HFFc6 (cell line): ENCODE data around the gene PBX1. TPM values are rescaled to one million over a fixed set of nuclear protein-coding genes. Genes with fewer than 3 reads are reported as not detected.

Source experiments
- DNase-seq: peaks from one replicate; pipeline ENCODE4 v3.0.0-alpha.2; 2018
- H3K27ac Mint-ChIP-seq: 2 replicates; pipeline ENCODE4 v1.8.0; 2020; ENCODE audit warnings: mild to moderate bottlenecking, mixed read lengths
- H3K27me3 Mint-ChIP-seq: 2 replicates; pipeline ENCODE4 v1.8.0; 2021; ENCODE audit warnings: mild to moderate bottlenecking, moderate library complexity, mixed read lengths; ENCODE audit not compliant: insufficient read depth
- H3K36me3 Mint-ChIP-seq: 2 replicates; pipeline ENCODE4 v1.8.0; 2021; ENCODE audit warnings: low read depth, mixed read lengths
- H3K4me1 Mint-ChIP-seq: 2 replicates; pipeline ENCODE4 v1.8.0; 2020; ENCODE audit warnings: low read depth, mixed read lengths
- H3K4me3 Mint-ChIP-seq: 2 replicates; pipeline ENCODE4 v1.8.0; 2020; ENCODE audit warnings: mild to moderate bottlenecking, moderate library complexity, mixed read lengths
- H3K9me3 Mint-ChIP-seq: 2 replicates; pipeline ENCODE4 v1.8.0; 2020; ENCODE audit warnings: mild to moderate bottlenecking, mixed read lengths
- CTCF ChIP-seq: fragments of 200-600 bp; sonication (generic); IDR thresholded peaks from 2 replicates; pipeline ENCODE4 v1.5.0; 2021; ENCODE audit warnings: antibody characterized with exemption, mild to moderate bottlenecking
- total RNA-seq, 6 experiments: library from RNA; stranded (reverse); fragmentation: NEBNext Ultra II Directional; extraction: Animal tissue kit (Norgen Biotek cat#: 25700); gene quantifications; 2 replicates in 1 of 6; 3 replicates in 5 of 6; pipeline ENCODE4 v1.2.3, GENCODE V29; 2021

PBX1 gene
- total RNA-seq, 6 experiments from 2014 or later, result 35.4 to 42.3 (median 39.1) TPM

DNA sequence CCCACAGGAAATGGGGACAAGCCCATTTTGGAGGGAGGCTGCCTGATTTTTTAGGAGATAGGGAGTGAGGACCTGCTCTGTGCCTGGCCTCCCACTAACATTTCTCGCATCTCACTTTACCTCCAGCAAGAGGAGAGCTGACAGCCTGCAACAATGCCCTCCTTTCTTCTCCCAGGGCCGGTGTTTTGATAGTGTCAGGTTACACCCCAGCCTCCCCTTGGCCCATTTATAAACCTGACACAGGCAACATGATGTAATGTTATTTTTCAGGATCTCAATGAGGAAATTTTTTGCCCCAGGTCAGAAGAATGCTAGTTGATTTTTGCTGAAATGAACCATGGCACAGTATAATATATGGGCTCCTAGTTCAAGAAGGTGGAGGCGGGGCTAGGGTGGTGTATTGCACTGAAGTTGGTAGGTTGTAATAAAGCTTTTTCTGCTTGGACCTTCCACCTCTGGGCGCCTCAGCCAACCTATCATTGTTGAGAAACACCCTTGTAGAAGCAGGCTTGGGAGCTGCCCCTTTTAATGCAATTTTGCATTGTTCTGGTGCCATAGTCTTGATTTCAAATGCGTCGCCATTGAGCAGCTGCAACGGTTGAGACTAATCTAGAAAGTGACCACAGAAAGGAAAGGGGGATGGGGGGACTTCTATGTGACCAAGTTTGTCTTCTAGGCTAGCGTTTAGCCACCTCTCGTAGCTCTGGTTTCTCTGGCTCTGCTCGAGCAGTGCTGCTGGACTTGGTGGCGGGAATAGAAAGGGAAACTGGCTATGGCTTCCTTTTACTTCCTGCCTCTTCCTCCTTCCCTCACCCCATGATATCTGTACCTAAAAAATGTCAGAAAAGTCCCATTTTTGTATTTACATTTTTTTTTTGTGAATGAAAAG, 53.0 kb downstream of the PBX1 start:
- no peak for TF ChIP-seq CTCF
- Mint-ChIP-seq H3K9me3 (no peaks in the 10 kb centered on the region), H3K36me3 (0 out of 2 replicates have a peak, but pooled peaks cover 4% of the 10 kb centered on the region), H3K27ac (peak overlapping the region; percentile 2; the same call in 1 of the 2 replicates), H3K27me3 (peaks cover 1% of the 10 kb centered on the region; the same call in 1 of the 2 replicates), H3K4me3 (no peak overlapping the region), H3K4me1 (peaks cover 49% of the 10 kb centered on the region)
- peak; percentile 37 for DNase-seq

- 0 out of 2 replicates have a peak, but pooled peaks cover 4% of the 10 kb centered on the region for H3K36me3 Mint-ChIP-seq
- H3K27me3 Mint-ChIP-seq, result peaks cover 1% of the 10 kb centered on the region; the same call in 1 of the 2 replicates
- H3K4me1 Mint-ChIP-seq, result peaks cover 47% of the 10 kb centered on the region
- H3K27ac Mint-ChIP-seq, result no peak overlapping the region; the same call in 1 of the 2 replicates
- H3K9me3 Mint-ChIP-seq, result no peaks in the 10 kb centered on the region
- H3K4me3 Mint-ChIP-seq, result 0 out of 2 replicates have a peak overlapping the region, but pooled peaks have one; percentile 2
- no peak for DNase-seq
- no peak for TF ChIP-seq CTCF
These were observed 54.2 kb downstream of the PBX1 start for GRCh38 chr1:164613176-164613575.

- no peaks in the 10 kb centered on the region for H3K9me3 Mint-ChIP-seq
- peaks cover 36% of the 10 kb centered on the region for H3K4me1 Mint-ChIP-seq
- DNase-seq, result no peak
- peaks cover 1% of the 10 kb centered on the region; the same call in 1 of the 2 replicates for H3K27me3 Mint-ChIP-seq
- no peak overlapping the region for H3K27ac Mint-ChIP-seq
- TF ChIP-seq CTCF, result no peak
- no peak overlapping the region for H3K4me3 Mint-ChIP-seq
- H3K36me3 Mint-ChIP-seq, result 0 out of 2 replicates have a peak, but pooled peaks cover 4% of the 10 kb centered on the region
These were observed 55.3 kb downstream of the PBX1 start for GRCh38 chr1:164614316-164614715.

- H3K36me3 Mint-ChIP-seq, result no peaks in the 10 kb centered on the region
- peaks cover 22% of the 10 kb centered on the region for H3K4me1 Mint-ChIP-seq
- H3K27me3 Mint-ChIP-seq, result no peaks in the 10 kb centered on the region
- H3K4me3 Mint-ChIP-seq, result no peak overlapping the region
- DNase-seq, result peak; percentile 41
- no peak overlapping the region for H3K27ac Mint-ChIP-seq
- H3K9me3 Mint-ChIP-seq, result no peaks in the 10 kb centered on the region
- TF ChIP-seq CTCF, result peak; percentile 82
These were observed 58.6 kb downstream of the PBX1 start for GRCh38 chr1:164617377-164618201.

DNA sequence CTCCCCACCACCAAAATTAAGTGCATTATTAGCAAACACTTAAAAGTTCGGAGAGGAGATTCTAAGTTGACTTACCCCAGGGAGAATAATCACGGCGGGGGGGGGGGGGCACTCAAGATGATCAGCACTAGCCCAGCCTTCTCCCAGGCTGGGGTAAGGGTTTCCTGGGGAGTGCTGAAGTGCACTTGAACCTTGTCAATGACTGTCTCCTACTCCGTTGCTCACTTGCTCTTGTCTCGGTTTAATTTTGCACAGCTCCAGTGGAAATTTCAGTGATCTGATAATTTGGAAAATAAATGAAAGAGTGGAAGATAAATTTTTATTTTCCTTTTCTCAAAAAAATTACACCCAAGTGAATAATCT, 59.2 kb downstream of the PBX1 start:
- Mint-ChIP-seq H3K4me3 (no peak overlapping the region), H3K4me1 (peaks cover 22% of the 10 kb centered on the region)
- TF ChIP-seq CTCF, result peak; percentile 19; the same call in 1 of the 2 replicates

More for the DNA sequence above, 59.2 kb downstream of the PBX1 start:
- no peak for DNase-seq
- Mint-ChIP-seq H3K36me3 (no peaks in the 10 kb centered on the region), H3K27ac (no peak overlapping the region), H3K27me3 (no peaks in the 10 kb centered on the region), H3K9me3 (no peaks in the 10 kb centered on the region)
